PC-9 (cell line): ENCODE measurements around the gene MCTP1.

Experiments used
- EZH2 ChIP-seq: fragments of 200-600 bp; sonication (generic); IDR thresholded peaks from 2 replicates; pipeline ENCODE4 v1.8.0; 2017; ENCODE audit warnings: antibody characterized with exemption, low read depth
- TF ChIP-seq, protein P1 (sequence below): fragments of 200-600 bp; sonication (generic); conservative IDR thresholded peaks from 2 replicates; pipeline ENCODE4 v1.6.1; 2017; ENCODE audit warnings: mixed run types, antibody characterized with exemption, mild to moderate bottlenecking, moderate library complexity

DNA sequence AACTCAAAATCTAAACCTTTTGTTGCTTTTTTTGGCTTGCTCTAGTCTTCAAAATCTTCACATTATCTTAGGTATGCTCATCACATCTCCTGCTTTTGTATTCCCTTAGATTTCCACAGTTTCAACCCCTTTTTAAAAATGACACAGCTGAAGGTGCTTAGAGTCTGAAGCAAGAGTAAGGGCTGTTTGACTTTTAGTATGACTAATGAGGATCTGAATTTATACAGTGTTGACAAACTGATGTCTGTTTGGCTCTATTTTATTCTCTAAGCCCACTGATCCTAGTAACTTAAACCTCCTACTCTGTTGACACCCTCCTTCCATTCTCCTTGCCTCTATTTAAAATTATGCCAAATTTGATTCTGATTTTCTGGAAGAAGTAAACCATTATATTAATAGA is 200.1 kb downstream of the MCTP1 start:
- TF ChIP-seq, protein P1, sequence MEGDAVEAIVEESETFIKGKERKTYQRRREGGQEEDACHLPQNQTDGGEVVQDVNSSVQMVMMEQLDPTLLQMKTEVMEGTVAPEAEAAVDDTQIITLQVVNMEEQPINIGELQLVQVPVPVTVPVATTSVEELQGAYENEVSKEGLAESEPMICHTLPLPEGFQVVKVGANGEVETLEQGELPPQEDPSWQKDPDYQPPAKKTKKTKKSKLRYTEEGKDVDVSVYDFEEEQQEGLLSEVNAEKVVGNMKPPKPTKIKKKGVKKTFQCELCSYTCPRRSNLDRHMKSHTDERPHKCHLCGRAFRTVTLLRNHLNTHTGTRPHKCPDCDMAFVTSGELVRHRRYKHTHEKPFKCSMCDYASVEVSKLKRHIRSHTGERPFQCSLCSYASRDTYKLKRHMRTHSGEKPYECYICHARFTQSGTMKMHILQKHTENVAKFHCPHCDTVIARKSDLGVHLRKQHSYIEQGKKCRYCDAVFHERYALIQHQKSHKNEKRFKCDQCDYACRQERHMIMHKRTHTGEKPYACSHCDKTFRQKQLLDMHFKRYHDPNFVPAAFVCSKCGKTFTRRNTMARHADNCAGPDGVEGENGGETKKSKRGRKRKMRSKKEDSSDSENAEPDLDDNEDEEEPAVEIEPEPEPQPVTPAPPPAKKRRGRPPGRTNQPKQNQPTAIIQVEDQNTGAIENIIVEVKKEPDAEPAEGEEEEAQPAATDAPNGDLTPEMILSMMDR: no peak
- TF ChIP-seq EZH2: no peak
